GM12875 (cell line): ENCODE measurements around the gene RSU1.

Experiments
- H3K4me3 ChIP-seq: one replicate; pipeline ENCODE4 v1.5.1; 2011; ENCODE audit warnings: low read depth, low read length, control low read depth
- TF ChIP-seq, protein P1 (sequence below): IDR thresholded peaks from 2 replicates; pipeline ENCODE4 v1.5.1; 2011; ENCODE audit warnings: low read depth, mild to moderate bottlenecking, control low read depth, inconsistent platforms, low read length, moderate library complexity, borderline replicate concordance; ENCODE audit not compliant: insufficient read depth

RSU1 gene

DNA sequence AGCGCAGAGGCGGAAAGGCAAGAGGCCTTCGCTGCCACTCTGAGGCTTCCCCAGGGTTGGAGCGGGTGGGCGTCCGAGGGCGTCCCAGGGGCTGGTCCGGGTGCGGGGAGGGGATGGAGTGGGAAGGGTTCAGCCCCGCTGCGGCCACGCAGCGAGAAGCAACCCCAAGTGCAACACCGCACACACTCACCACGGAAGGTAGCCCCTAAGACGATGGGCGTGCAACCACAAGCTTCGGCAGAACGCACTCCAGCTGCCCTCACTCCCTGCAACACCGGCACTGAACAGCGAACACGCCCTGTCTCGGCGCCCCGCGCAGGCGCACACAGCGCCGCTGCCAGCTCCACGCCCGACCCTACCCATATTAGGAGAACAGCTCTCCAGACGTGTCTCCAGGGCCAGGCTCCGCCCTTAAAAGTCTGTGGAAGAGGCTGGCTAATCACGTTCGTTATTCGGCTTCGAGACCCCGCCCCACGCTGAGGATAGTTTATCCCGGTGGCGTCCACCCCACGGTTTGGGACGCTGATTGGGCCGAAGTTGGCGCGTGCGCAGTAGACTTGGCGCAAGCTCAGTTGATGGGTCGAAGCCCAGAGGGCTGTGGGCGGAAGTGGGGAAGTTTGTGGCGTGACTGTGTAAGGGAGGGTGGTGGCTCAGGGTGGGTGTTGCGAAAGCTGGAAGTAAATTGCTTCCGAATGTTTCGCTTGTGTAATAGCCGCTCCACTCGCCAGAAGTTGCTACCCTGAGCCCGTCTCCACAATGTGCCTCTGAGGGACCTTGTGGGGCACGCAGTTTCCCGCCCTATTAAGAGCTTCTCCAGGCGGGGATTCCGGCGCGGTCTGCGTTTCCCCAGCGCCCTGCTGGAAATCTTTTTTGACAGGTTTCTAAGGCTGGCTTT is at the start of gene RSU1:
Gene RSU1, minus strand, starts transcription at position 300 of the 895 bp plus-strand sequence. CDS start 343 bp downstream, outside the sequence.
- H3K4me3 ChIP-seq: peak within 1 kb of the TSS; percentile 75
- TF ChIP-seq, protein P1, sequence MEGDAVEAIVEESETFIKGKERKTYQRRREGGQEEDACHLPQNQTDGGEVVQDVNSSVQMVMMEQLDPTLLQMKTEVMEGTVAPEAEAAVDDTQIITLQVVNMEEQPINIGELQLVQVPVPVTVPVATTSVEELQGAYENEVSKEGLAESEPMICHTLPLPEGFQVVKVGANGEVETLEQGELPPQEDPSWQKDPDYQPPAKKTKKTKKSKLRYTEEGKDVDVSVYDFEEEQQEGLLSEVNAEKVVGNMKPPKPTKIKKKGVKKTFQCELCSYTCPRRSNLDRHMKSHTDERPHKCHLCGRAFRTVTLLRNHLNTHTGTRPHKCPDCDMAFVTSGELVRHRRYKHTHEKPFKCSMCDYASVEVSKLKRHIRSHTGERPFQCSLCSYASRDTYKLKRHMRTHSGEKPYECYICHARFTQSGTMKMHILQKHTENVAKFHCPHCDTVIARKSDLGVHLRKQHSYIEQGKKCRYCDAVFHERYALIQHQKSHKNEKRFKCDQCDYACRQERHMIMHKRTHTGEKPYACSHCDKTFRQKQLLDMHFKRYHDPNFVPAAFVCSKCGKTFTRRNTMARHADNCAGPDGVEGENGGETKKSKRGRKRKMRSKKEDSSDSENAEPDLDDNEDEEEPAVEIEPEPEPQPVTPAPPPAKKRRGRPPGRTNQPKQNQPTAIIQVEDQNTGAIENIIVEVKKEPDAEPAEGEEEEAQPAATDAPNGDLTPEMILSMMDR: no peak

DNA sequence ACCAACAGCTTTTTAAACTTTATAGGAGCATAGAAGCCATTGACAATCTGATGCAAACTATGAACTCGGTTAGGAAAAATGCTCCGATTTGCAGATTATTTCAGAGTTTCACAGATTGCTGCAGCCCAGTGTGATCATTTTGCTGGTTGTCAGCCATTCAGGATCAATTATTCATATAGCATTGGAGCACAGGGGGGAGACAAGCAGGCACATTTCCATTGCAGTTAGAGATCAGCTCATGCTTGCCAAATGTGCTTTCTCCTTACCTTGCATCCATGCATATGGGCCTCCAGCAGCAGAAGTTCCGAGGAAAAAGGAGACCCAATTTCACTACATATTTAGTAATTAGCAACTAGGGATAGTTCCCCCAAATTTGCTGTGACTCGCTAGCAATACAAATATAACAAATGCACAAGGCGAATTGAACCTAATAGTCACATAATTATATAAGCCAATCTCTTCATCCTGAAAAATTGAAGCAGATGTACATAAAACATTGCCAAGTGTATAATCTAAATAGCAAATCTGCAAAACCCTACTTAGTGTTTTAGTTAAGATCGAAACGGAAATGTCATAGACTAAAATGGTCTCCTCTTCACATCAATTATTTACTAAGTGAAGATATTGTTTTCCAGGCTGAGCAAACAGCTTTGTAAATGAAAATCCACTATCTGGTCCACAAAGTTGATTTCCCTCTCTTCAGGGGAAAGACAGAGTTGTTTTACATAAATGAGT is 49.5 kb upstream of the RSU1 start:
- H3K4me3 ChIP-seq: no peak overlapping the region
- TF ChIP-seq, protein P1: no peak

DNA sequence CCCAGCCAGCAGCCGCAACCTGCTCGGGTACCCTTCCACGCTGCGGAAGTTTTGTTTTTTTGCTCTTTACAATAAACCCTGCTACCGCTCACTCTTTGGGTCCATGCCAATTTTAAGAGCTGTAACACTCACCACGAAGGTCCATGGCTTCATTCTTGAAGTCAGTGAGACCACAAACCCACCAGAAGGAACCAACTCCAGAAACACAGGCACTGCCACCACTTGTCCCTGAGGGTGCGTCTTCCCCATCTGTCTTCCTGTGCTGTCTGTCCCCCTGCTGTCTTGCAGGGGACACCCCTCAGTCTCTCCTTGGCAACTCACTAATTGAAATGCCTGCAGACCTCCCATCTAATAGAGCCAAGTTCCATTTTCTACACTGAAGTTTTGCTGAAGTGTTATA is 48.5 kb upstream of the RSU1 start:
- TF ChIP-seq, protein P1: no peak

DNA sequence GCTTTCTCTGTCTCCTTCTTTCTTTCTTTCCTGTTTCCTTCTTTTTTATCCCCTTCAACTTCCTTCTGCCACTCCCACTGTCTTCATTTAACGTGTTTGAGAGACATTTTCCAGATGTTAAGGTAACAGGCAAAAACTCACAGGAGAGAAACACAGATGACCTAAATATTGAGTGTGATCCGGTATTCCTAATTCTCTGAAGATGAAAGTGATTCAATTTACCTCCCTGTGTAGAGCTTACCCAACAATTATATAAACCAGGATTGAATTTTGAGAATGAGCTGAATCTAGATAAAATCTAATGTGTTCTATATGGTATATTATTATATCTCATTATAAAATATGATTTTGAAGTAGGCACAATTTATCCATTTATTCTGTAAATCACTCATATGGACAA is 46.5 kb upstream of the RSU1 start:
- H3K4me3 ChIP-seq: no peak overlapping the region
- TF ChIP-seq, protein P1: no peak

More for the DNA sequence above, 48.5 kb upstream of the RSU1 start:
- H3K4me3 ChIP-seq: no peak overlapping the region

DNA sequence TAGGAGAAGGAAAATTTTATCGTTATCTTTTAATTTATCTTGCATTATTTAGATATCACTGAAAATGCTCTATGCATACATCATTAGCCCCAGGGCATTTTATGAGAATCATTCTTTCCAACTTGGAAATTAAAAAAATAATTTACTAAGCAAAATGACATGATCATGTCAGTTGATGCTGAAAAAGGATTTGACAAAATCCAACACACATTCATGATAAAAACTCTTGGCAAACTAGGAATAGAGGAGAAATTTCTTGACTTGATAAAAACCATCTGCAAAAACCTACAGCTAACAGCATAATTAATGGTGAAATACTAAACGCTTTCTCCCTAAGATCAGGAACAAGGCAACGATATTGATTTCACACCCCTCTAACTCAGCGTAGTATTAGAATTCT is 40.2 kb upstream of the RSU1 start:
- no peak overlapping the region for H3K4me3 ChIP-seq
- TF ChIP-seq, protein P1: no peak

DNA sequence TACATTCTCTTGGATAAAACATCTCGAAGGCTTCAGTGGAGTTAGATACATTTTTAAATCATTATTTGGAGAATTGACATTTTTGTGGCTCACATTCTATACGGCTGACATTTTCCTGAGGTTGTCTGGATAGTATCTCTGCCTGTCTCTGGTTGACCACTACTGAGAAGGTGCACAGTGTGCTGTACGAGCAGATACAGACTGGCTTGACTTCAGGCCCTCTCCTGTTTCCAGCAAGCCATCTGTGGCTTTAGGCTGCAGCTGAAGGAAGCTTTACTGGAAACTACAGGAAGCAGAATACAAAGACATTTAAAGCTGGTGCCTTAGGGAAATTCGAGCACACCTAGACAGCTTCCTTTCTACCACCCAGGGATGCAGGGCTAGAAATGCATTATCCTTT is 39.3 kb upstream of the RSU1 start:
- H3K4me3 ChIP-seq: no peak overlapping the region
- TF ChIP-seq, protein P1: no peak
